Measurements from ENCODE around the gene CATSPERZ. TPM values are rescaled to one million over a fixed set of nuclear protein-coding genes. Genes with fewer than 3 reads are reported as not detected.

The CATSPERZ gene
- total and polyA plus RNA-seq, 9 of the 15 experiments (the other 6 are each of a cell fraction or from before 2014, with no cell fraction given) = 0.86 to 8.5 (median 3.5) TPM

DNA sequence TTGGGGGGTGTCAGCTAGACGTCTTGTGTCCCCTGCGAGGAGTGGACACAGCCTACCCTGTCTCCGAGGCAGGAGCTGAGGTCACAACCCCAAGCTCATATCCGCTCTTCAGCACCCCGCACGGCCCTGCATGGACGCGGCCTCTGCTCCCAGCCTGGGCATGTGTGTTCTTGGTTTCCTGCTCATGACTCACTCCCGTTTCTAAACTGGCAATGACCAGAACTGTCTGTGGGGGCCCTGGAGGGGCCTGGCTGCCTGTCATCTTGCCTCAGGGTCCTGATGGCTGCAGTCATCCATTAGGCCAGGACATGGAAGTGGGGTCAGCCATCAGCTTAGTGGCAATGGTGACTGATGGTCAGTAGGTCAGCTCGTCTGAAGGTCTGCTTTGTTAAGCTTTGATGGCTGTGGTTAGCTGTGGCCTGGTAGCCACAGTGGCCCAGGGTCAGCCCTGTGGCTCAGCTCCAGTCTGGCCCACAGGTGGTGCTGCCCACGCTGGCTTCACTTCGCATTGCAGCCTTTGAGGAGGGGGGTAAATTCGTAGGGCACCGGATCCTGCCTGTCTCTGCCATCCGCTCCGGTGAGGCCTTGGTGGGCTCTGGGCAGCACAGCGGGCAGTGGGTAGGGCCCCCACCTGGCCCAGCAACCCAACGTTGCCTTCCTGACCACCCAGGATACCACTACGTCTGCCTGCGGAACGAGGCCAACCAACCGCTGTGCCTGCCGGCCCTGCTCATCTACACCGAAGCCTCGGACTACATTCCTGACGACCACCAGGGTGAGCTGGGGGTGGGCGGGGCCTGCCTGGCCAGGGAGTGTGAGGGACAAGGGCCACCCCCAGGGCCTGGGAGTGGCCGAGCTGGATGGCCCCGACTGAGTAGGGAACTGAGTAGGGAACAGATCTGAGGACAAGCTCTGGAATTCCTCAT lies 36.9 kb upstream of the CATSPERZ start:
- H3K9me1 ChIP-seq (ENCODE audit: control insufficient read depth, insufficient read depth, low read length) = peaks cover 1% of the 10 kb centered on the region
- 86% methylated on average over 27 of the region's 29 CpGs for WGBS (ENCODE audit: insufficient coverage, low coverage, missing lambda C conversion rate)
- H4K20me1 ChIP-seq (replicated peaks; ENCODE audit: control insufficient read depth, insufficient read depth, low read length) = 0 out of 2 replicates have a peak, but pooled peaks cover 4% of the 10 kb centered on the region
- FAIRE-seq = no peak
- no TSS peak for BruUV-seq (replicated peaks)
- TF ChIP-seq RBFOX2 (IDR thresholded peaks at IDR 0.05; ENCODE audit: low read depth, low read length) (peak; percentile 53), POLR2G (IDR thresholded peaks at IDR 0.05; ENCODE audit: low read depth, low read length) (peak; percentile 52; the same call in 1 of the 2 replicates), HOXB6 (CRISPR knock-in tag; IDR thresholded peaks at IDR 0.05; ENCODE audit: borderline replicate concordance) (no peak), MTF1 (CRISPR knock-in tag; IDR thresholded peaks at IDR 0.05; ENCODE audit: borderline replicate concordance) (no peak), RBM34 (IDR thresholded peaks at IDR 0.05; ENCODE audit: borderline replicate concordance, insufficient read depth, low read length) (no peak)
- intact Hi-C loops (cut with micrococcal nuclease) (no loop called here), in situ Hi-C loops (cut with MboI) (no loop called here)
- POLR2A ChIA-PET = interaction anchor here (0.6 to 2.4 kb wide), 6 partner anchors 7 to 66 kb away, joined by 3 to 7 read pairs (median 4); partner anchors contain the start of genes PLCB3 and PPP1R14B
- CTCF ChIA-PET (ENCODE audit: low intra/inter-chr PET ratio) = no interaction called here
- peak overlapping the region in 1 of 2 experiments; percentile 67; a peak in 2 of 4 replicates for H3K9ac ChIP-seq (ENCODE audit: insufficient read depth in 1 of 2, low read depth in 2 of 2, low read length in 2 of 2)
- H3K9me3 ChIP-seq (replicated peaks; ENCODE audit: control insufficient read depth, insufficient read depth, low read depth, low read length) = no peaks in the 10 kb centered on the region
- no peak for ATAC-seq
- H2AFZ ChIP-seq (ENCODE audit: low read depth, low read length) = no peak overlapping the region
- H3K4me1 ChIP-seq (replicated peaks in 1 of 2; ENCODE audit: control insufficient read depth in 2 of 2, insufficient read depth in 2 of 2, low read length in 2 of 2) = peaks cover 8 to 51% of the 10 kb centered on the region in 2 experiments
- no peak overlapping the region for H3K27ac ChIP-seq (ENCODE audit: extremely low read depth, low read depth, low read length)
- H3K27me3 ChIP-seq (ENCODE audit: control insufficient read depth in 2 of 2, insufficient read depth in 2 of 2, low read length in 2 of 2) = no peaks in the 10 kb centered on the region
- peaks cover 4% of the 10 kb centered on the region; the same call in 1 of the 3 replicates for H3K79me2 ChIP-seq (ENCODE audit: control insufficient read depth, insufficient read depth, low read length)
- no peak for DNase-seq (ENCODE audit: extremely low read depth in 1 of 4, low spot score in 3 of 4)
- peaks cover 89% of the 10 kb centered on the region for H3K36me3 ChIP-seq (ENCODE audit: control insufficient read depth, insufficient read depth, low read length)
- H3K4me3 ChIP-seq = no peak overlapping the region
- no peak overlapping the region for H3K4me2 ChIP-seq (ENCODE audit: insufficient read depth, low read length)
